HepG2 (cell line): ENCODE measurements around the gene LRIG1. TPM values are rescaled to one million over a fixed set of nuclear protein-coding genes. Genes with fewer than 3 reads are reported as not detected.

ENCODE experiments used
- ATAC-seq: fragments of 200-7000 bp; cut with Tn5 transposase; 3 replicates; pipeline ENCODE4 v1.9.1; 2020; ENCODE audit warnings: mild to moderate bottlenecking, moderate library complexity
- BruUV-seq: library from RNA; stranded (reverse); fragments of 400-500 nt; replicated peaks from 2 replicates; lab custom pipeline; 2021; lab: Mats Ljungman, UMichigan
- CTCF ChIA-PET: fragments of 300-600 bp; formaldehyde crosslinking; extraction: SDS; loops from one replicate; lab custom pipeline; 2021; ENCODE audit warnings: low total read pairs, inconsistent platforms, low intra/inter-chr PET ratio; lab: Yijun Ruan, JAX
- POLR2A ChIA-PET: fragments of 350-600 bp; sonication (Branson Sonifier 250); formaldehyde crosslinking; loops from one replicate; lab custom pipeline; 2020; ENCODE audit warnings: antibody characterized with exemption, inconsistent platforms; lab: Yijun Ruan, JAX
- DNase-seq: peaks from one replicate; pipeline ENCODE4 v3.0.0-alpha.2; 2015; ENCODE audit warnings: low spot score
- FAIRE-seq: peaks from 3 replicates; lab custom pipeline; 2011; peaks lifted over from hg19 to GRCh38; lab: Jason Lieb, UNC
- H2AFZ ChIP-seq: one replicate; pipeline ENCODE4 v1.6.1; 2011; ENCODE audit warnings: low read length, inconsistent platforms
- H3K27ac ChIP-seq: fragments of 300-600 bp; 3 replicates; pipeline ENCODE4 v1.8.0; 2011; ENCODE audit warnings: mixed run types, mild to moderate bottlenecking, mixed read lengths, low read length, inconsistent platforms; ENCODE audit not compliant: insufficient read depth; ENCODE audit errors: extremely low read length
- H3K27me3 ChIP-seq, 2 experiments: fragments of 200-600 bp in 1 of 2; 2 replicates in 1 of 2; 3 replicates in 1 of 2; pipeline versions ENCODE4 v1.6.0 to v1.8.0; 2011; ENCODE audit warnings: low read length in 2 of 2, mild to moderate bottlenecking in 2 of 2, moderate library complexity in 2 of 2, inconsistent platforms in 1 of 2; ENCODE audit not compliant: insufficient read depth in 2 of 2, control insufficient read depth in 1 of 2
- H3K36me3 ChIP-seq, 2 experiments: fragments of 200-600 bp in 1 of 2; replicated peaks in 1 of 2; 2 replicates in 1 of 2; 3 replicates in 1 of 2; pipeline versions ENCODE4 v1.5.1 to v1.8.0; 2011; ENCODE audit warnings: low read length in 2 of 2, inconsistent platforms in 1 of 2; ENCODE audit not compliant: insufficient read depth in 2 of 2, control insufficient read depth in 1 of 2
- H3K4me1 ChIP-seq: 2 replicates; pipeline ENCODE4 v1.5.1; 2012; ENCODE audit warnings: low read length, inconsistent platforms; ENCODE audit not compliant: insufficient read depth
- H3K4me2 ChIP-seq: 2 replicates; pipeline ENCODE4 v1.6.0; 2011; ENCODE audit warnings: low read depth, low read length, inconsistent platforms
- H3K4me3 ChIP-seq, 3 experiments: fragments of 200-600 bp in 1 of 3; sonication (generic), shearing (Covaris generic) in 1 of 3; replicated peaks in 1 of 3; 2 replicates each; pipeline ENCODE4 v1.5.1; 2011 to 2016; ENCODE audit warnings: low read length in 3 of 3, inconsistent platforms in 2 of 3, low read depth in 2 of 3, mild to moderate bottlenecking in 2 of 3, control low read depth in 1 of 3, mixed read lengths in 1 of 3; ENCODE audit not compliant: insufficient read depth in 1 of 3
- H3K79me2 ChIP-seq: one replicate; pipeline ENCODE4 v1.6.1; 2011; ENCODE audit warnings: low read length, inconsistent platforms; ENCODE audit not compliant: insufficient read depth
- H3K9ac ChIP-seq: 2 replicates; pipeline ENCODE4 v1.6.0; 2011; ENCODE audit warnings: mild to moderate bottlenecking, low read depth, low read length, inconsistent platforms; ENCODE audit not compliant: insufficient read depth
- H3K9me3 ChIP-seq: 2 replicates; pipeline ENCODE4 v1.5.1; 2012; ENCODE audit warnings: mild to moderate bottlenecking, low read length
- H4K20me1 ChIP-seq: 2 replicates; pipeline ENCODE4 v1.6.0; 2011; ENCODE audit warnings: inconsistent platforms, mild to moderate bottlenecking, low read length, moderate library complexity; ENCODE audit not compliant: insufficient read depth
- CHD4 ChIP-seq: fragments of 200-600 bp; sonication (generic); IDR thresholded peaks from 2 replicates; pipeline ENCODE4 v1.7.0; 2017; ENCODE audit warnings: mild to moderate bottlenecking, low read length, borderline replicate concordance
- PHF20 ChIP-seq: sonication (generic); formaldehyde crosslinking; IDR thresholded peaks from 2 replicates; pipeline ENCODE4 v1.5.0; 2020; ENCODE audit warnings: mild to moderate bottlenecking, missing genetic modification reagents
- STAT5B ChIP-seq: sonication (generic); formaldehyde crosslinking; IDR thresholded peaks from 2 replicates; pipeline ENCODE4 v1.4.0; 2020; ENCODE audit warnings: missing genetic modification reagents
- ZNF567 ChIP-seq: sonication (generic); formaldehyde crosslinking; IDR thresholded peaks from 2 replicates; pipeline ENCODE4 v1.8.1; 2023; ENCODE audit warnings: mild to moderate bottlenecking, missing genetic modification reagents, borderline replicate concordance
- WGBS: methylation state at CpG from one replicate; pipeline ENCODE4 v1.1.6; 2017; ENCODE audit warnings: low lambda C conversion rate; 5-methylcytosine and 5-hydroxymethylcytosine counted together
- in situ Hi-C: cut with HindIII; loops from 2 replicates; pipeline ENCODE4 v1.10.0; 2017; ENCODE audit warnings: low pct_unique_long_range_greater_than_20kb; ENCODE audit not compliant: extremely low pct_ligation_motif_present
- intact Hi-C: fragments of 100-400 bp; cut with micrococcal nuclease; formaldehyde crosslinking; loops from one replicate; pipeline ENCODE4 v1.10.0; 2022; ENCODE audit not compliant: unreplicated experiment
- polyA plus RNA-seq, 8 experiments: library from polyadenylated mRNA; depleted of rRNA in 3 of 8; stranded (reverse) in 7 of 8; unstranded in 1 of 8; fragments of >200 nt; fragmentation: Illumina TruSeq in 4 of 8; extraction: Trizol in 4 of 8; gene quantifications; 2 replicates each; pipeline versions ENCODE4 v1.2.1 to v1.2.3, GENCODE V29; 2011 to 2016; ENCODE audit warnings: low read depth in 4 of 8, missing spikeins in 1 of 8, mixed read lengths in 1 of 8; ENCODE audit not compliant: insufficient read depth in 1 of 8
- total RNA-seq, 5 experiments: library from RNA; depleted of rRNA; stranded (reverse); fragments of >200 nt; fragmentation: Illumina TruSeq; extraction: Trizol; gene quantifications; 2 replicates each; pipeline ENCODE4 v1.2.3, GENCODE V29; 2016; ENCODE audit warnings: low read depth in 1 of 5
- TF ChIP-seq, protein P1 (sequence below): sonication (generic); formaldehyde crosslinking; IDR thresholded peaks from 2 replicates; pipeline ENCODE4 v1.4.0; 2020; ENCODE audit warnings: mild to moderate bottlenecking, missing genetic modification reagents, borderline replicate concordance

LRIG1 gene
- total and polyA plus RNA-seq, 2 of the 13 experiments (the other 11 are each of a cell fraction or from before 2014, with no cell fraction given), result 17.8 to 24.8 TPM

DNA sequence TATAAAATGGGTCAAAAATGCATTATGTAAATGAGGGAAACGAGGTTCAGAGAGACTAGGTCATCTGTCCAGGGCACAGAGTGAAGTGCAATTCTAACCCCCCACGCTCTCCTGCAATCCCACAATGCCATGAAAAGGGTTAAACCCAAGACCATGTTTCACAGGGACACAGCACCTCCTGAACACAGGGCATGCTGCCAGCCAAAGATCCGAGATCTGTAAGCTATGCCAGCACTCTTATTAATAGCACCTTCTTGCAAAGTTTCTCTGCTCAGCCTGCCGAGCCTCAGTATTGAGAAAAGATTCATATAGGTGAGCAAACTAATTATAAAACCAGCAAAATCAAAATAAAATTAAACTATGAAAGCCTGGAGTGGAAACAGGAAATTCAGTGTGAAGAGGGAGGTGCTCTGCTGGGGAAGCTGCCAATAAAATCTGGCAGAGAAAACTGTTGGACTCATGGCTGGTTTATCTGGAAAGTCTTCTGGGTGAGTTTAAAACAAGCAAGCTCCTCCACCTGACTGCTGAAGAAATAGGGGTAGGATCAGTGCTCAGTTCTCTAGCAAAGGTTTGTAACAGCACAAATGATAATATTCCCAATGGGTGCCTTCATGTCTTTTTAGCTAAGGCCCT lies 50.3 kb downstream of the LRIG1 start:
- no peak overlapping the region for H3K4me3 ChIP-seq
- H3K27ac ChIP-seq, result no peak overlapping the region
- no peak overlapping the region for H2AFZ ChIP-seq
- CTCF ChIA-PET, result no interaction called here
- TF ChIP-seq PHF20 (CRISPR knock-in tag) (no peak), STAT5B (no peak), CHD4 (no peak), ZNF567 (no peak)
- TF ChIP-seq, protein P1, sequence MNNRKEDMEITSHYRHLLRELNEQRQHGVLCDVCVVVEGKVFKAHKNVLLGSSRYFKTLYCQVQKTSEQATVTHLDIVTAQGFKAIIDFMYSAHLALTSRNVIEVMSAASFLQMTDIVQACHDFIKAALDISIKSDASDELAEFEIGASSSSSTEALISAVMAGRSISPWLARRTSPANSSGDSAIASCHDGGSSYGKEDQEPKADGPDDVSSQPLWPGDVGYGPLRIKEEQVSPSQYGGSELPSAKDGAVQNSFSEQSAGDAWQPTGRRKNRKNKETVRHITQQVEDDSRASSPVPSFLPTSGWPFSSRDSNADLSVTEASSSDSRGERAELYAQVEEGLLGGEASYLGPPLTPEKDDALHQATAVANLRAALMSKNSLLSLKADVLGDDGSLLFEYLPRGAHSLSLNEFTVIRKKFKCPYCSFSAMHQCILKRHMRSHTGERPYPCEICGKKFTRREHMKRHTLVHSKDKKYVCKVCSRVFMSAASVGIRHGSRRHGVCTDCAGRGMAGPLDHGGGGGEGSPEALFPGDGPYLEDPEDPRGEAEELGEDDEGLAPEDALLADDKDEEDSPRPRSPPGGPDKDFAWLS (CRISPR knock-in tag), result no peak
- TF ChIP-seq, all 625 proteins: peak for 0
- Histone ChIP-seq H3K9me3 (no peaks in the 10 kb centered on the region), H4K20me1 (no peaks in the 10 kb centered on the region), H3K79me2 (peaks cover 2% of the 10 kb centered on the region), H3K4me2 (no peak overlapping the region), H3K4me1 (peaks cover 19% of the 10 kb centered on the region), H3K36me3 (peaks cover 4 to 46% of the 10 kb centered on the region in 2 experiments; a peak in 4 of 5 replicates), H3K27me3 (no peaks in the 10 kb centered on the region), H3K9ac (no peak overlapping the region)
- in situ Hi-C loops, result no loop called here
- no peak for DNase-seq
- ATAC-seq, result no peak
- BruUV-seq, result no TSS peak
- no peak for FAIRE-seq
- intact Hi-C loops, result no loop called here
- POLR2A ChIA-PET, result interaction anchor here (1.6 kb wide), 1 partner anchor 30 kb away, joined by 4 read pairs; no protein-coding TSS in a partner anchor
- 94% methylated on average over 4 of the region's 4 CpGs for WGBS
